ENCODE results near the gene FMNL2.

Gene FMNL2

GRCh38 chr2:152505495-152505906, 170.5 kb downstream of the FMNL2 start (continued):
- TF ChIP-seq ZNF157 (tag by site-specific recombination; IDR thresholded peaks at IDR 0.05) (no peak), OVOL3 (tag by site-specific recombination; IDR thresholded peaks at IDR 0.05) (no peak), ZIC2 (tag by site-specific recombination; IDR thresholded peaks at IDR 0.05) (no peak), ZNF169 (tag by site-specific recombination; IDR thresholded peaks at IDR 0.05) (no peak)

- Histone ChIP-seq H3K4me1 (ENCODE audit: control insufficient read depth, insufficient read depth, low read length) (peaks cover 18% of the 10 kb centered on the region), H3K4me3 (ENCODE audit: low read depth, low read length) (no peak overlapping the region), H3K9me3 (ENCODE audit: control insufficient read depth, insufficient read depth, low read depth, low read length) (no peaks in the 10 kb centered on the region), H3K27ac (ENCODE audit: extremely low read depth, low read depth, low read length) (no peak overlapping the region), H3K36me3 (ENCODE audit: control insufficient read depth in 2 of 2, insufficient read depth in 1 of 2, low read length in 2 of 2) (no peaks in the 10 kb centered on the region)
- TF ChIP-seq GLI4 (tag by site-specific recombination; IDR thresholded peaks at IDR 0.05) (no peak), ZNF366 (tag by site-specific recombination; conservative IDR thresholded peaks at IDR 0.05) (no peak), OSR2 (tag by site-specific recombination; IDR thresholded peaks at IDR 0.05) (0 out of 2 replicates have a peak, but pooled peaks have one; percentile 30), PRDM6 (tag by site-specific recombination; IDR thresholded peaks at IDR 0.05) (peak; percentile 59), PRDM1 (tag by site-specific recombination; IDR thresholded peaks at IDR 0.05) (0 out of 2 replicates have a peak, but pooled peaks have one; percentile 26), PBX3 (CRISPR knock-in tag; IDR thresholded peaks at IDR 0.05) (no peak)
- TF ChIP-seq, protein P1, sequence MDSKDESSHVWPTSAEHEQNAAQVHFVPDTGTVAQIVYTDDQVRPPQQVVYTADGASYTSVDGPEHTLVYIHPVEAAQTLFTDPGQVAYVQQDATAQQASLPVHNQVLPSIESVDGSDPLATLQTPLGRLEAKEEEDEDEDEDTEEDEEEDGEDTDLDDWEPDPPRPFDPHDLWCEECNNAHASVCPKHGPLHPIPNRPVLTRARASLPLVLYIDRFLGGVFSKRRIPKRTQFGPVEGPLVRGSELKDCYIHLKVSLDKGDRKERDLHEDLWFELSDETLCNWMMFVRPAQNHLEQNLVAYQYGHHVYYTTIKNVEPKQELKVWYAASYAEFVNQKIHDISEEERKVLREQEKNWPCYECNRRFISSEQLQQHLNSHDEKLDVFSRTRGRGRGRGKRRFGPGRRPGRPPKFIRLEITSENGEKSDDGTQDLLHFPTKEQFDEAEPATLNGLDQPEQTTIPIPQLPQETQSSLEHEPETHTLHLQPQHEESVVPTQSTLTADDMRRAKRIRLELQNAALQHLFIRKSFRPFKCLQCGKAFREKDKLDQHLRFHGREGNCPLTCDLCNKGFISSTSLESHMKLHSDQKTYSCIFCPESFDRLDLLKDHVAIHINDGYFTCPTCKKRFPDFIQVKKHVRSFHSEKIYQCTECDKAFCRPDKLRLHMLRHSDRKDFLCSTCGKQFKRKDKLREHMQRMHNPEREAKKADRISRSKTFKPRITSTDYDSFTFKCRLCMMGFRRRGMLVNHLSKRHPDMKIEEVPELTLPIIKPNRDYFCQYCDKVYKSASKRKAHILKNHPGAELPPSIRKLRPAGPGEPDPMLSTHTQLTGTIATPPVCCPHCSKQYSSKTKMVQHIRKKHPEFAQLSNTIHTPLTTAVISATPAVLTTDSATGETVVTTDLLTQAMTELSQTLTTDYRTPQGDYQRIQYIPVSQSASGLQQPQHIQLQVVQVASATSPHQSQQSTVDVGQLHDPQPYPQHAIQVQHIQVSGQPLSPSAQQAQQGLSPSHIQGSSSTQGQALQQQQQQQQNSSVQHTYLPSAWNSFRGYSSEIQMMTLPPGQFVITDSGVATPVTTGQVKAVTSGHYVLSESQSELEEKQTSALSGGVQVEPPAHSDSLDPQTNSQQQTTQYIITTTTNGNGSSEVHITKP (tag by site-specific recombination; IDR thresholded peaks at IDR 0.05): 0 out of 2 replicates have a peak, but pooled peaks have one; percentile 23
- ChIA-PET CTCF (interaction anchor here (0.8 to 1.3 kb wide), 3 partner anchors 121 to 481 kb away, joined by 3 to 4 read pairs (median 3); partner anchors contain the start of gene STAM2), POLR2A (no interaction called here)
Observed at GRCh38 chr2:152506843-152507242, 171.9 kb downstream of the FMNL2 start.

DNA sequence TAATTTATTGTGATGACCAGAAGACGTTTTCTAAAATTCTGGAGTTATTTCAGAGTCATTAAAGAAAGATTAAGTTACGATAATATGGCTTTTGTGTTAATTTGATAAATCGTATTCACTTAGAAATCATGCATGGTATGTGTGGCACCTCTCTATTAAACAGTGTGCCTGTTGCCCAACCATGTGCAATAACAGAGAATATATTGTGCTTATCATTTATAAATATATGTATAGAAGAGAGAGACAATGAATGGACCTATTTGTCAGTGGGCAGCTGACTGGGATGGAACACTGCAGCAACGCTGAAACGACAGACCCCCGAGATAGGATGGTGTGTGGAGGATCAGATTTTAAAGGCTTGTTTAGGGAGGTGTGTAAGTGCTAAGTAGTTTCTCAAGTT, 172.9 kb downstream of the FMNL2 start:
- ChIA-PET POLR2A (no interaction called here), CTCF (no interaction called here)
- Histone ChIP-seq H3K4me3 (ENCODE audit: low read depth, low read length) (no peak overlapping the region), H3K36me3 (ENCODE audit: control insufficient read depth in 2 of 2, insufficient read depth in 1 of 2, low read length in 2 of 2) (no peaks in the 10 kb centered on the region), H3K9me3 (ENCODE audit: control insufficient read depth, insufficient read depth, low read depth, low read length) (no peaks in the 10 kb centered on the region), H3K27ac (ENCODE audit: extremely low read depth, low read depth, low read length) (no peak overlapping the region), H3K4me1 (ENCODE audit: control insufficient read depth, insufficient read depth, low read length) (peaks cover 19% of the 10 kb centered on the region)
- TF ChIP-seq, protein P2, sequence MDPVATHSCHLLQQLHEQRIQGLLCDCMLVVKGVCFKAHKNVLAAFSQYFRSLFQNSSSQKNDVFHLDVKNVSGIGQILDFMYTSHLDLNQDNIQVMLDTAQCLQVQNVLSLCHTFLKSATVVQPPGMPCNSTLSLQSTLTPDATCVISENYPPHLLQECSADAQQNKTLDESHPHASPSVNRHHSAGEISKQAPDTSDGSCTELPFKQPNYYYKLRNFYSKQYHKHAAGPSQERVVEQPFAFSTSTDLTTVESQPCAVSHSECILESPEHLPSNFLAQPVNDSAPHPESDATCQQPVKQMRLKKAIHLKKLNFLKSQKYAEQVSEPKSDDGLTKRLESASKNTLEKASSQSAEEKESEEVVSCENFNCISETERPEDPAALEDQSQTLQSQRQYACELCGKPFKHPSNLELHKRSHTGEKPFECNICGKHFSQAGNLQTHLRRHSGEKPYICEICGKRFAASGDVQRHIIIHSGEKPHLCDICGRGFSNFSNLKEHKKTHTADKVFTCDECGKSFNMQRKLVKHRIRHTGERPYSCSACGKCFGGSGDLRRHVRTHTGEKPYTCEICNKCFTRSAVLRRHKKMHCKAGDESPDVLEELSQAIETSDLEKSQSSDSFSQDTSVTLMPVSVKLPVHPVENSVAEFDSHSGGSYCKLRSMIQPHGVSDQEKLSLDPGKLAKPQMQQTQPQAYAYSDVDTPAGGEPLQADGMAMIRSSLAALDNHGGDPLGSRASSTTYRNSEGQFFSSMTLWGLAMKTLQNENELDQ (tag by site-specific recombination; IDR thresholded peaks at IDR 0.05; ENCODE audit: low read depth): no peak
- TF ChIP-seq HIC1 (tag by site-specific recombination; IDR thresholded peaks at IDR 0.05): no peak
- TF ChIP-seq PRDM6 (tag by site-specific recombination; IDR thresholded peaks at IDR 0.05): 0 out of 2 replicates have a peak, but pooled peaks have one; percentile 41
- no peak for TF ChIP-seq ZNF174 (tag by site-specific recombination; IDR thresholded peaks at IDR 0.05)

All from HEK293 (cell line).